Measurements from ENCODE around the gene HABP4. TPM values are rescaled to one million over a fixed set of nuclear protein-coding genes. Genes with fewer than 3 reads are reported as not detected.

The HABP4 gene
- total RNA-seq, 1 donor from 2014 or later = 11.3 TPM

DNA sequence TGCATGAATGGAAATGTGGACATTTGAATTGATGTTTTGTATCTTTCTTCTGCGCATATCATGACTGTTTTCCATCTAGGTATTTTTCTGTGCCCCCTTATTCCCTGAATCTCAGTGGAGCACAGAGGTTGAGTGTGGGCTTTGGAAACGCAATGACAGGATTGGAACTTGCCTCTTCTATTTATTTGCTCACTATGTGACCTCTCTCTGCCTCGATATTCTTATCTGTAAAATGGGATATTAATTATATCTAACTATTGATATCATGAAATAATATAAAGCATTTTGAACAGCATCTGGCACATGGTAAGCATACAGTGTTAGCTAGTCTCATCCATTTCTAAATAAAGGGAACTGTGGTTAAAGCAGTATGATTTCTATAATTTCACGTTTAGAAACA lies 26.0 kb downstream of the HABP4 start:
- DNase-seq (ENCODE audit: low spot score) = no peak

DNA sequence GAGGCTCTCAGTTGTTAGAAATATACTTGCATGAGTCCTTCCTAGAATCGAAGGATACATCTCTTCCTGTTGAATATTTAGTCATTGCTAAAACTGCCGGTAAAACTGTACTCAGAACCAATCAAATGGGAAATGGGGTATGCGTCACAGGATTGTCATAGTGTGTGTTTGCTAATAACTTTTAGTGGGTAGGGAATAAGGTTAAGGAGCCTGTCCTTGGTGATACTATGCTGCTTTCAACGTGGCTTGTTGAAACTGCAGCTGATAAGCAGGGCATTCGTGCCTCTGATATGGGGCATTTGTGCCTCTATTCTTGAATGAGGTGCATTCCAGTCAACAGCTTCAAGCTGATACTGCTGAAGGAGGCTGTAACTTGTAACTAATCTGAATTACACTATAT lies 26.6 kb downstream of the HABP4 start:
- DNase-seq (ENCODE audit: low spot score) = no peak

DNA sequence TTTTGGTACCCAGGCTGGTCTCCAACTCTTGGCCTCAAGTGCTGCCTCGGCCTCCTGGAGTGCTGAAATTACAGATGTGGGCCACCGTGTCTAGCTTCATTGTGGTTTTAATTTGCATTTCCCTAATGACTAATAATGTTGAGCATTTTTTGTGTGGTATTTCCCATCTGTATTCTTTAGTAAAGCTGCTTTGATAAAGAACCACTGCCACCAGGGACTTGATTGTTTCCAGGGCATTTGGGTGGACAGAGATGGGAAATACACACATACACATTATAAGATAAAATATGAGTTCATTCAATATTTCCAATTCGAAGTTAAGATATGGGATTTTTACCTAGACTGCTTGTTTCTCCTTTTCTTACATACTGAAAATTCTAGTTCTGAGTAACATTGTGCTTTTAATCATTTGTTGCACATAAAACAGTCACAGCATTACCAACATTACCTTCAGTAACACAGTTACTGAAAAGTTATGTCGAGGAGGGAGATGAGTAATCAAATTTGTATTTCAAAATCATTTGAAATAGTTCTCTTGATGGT lies 28.9 kb downstream of the HABP4 start:
- no peak for DNase-seq (ENCODE audit: low spot score)

DNA sequence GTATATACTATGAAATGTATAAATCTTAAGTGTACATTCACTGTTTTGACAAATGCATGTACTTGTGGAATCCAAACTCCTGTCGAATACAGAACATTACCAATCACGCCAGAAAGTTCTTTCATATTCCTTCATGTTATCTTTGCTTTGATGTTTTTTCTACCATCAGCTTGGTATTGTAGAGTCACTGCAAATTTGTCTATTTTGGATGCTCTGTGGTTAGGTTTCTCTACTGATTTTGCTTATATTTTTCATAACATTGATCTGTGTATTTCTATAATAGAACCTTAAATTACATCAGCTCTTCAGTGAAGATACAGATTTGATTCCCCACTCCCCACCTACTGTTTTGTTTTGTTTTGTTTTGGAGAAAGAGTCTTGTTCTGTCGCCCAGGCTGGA lies 30.8 kb downstream of the HABP4 start:
- DNase-seq (ENCODE audit: low spot score) = no peak

DNA sequence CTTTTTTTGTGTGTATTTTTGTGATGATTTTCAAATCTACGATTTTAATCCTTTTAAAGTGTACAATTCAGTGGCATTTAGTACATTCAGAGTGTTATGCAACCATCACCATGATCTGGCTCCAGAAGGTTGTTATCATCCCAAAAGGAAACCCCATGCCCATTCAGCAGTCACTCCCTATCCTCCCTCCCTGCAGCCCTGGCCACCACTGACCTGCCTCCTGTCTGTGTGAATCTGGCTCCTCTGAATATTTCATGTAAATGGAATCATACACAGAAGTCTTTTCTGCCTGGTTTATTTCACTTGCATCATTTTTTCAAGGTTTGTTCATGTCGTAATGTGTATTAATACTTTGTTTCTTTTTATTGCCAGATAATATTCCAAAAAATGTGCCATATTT lies 32.5 kb downstream of the HABP4 start:
- DNase-seq (ENCODE audit: low spot score) = no peak

DNA sequence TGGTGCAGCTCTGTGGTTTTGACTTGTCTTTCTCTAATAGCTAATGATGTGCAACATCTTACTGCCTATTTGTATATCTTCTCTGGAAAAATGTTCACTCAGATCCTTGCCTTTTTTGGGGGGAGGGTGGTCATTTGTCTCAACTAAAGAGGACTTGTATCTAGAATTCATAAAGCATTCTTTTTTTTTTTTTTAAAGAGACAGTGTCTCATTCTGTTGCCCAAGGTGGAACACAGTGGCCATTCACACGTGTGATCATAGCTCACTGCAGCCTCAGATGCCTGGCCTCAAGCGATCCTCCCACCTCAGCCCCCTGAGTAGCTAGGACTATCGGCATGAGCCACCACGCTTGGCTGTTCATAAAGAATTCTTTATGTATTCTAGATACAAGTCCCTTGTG lies 33.2 kb downstream of the HABP4 start:
- DNase-seq (ENCODE audit: low spot score) = no peak

DNA sequence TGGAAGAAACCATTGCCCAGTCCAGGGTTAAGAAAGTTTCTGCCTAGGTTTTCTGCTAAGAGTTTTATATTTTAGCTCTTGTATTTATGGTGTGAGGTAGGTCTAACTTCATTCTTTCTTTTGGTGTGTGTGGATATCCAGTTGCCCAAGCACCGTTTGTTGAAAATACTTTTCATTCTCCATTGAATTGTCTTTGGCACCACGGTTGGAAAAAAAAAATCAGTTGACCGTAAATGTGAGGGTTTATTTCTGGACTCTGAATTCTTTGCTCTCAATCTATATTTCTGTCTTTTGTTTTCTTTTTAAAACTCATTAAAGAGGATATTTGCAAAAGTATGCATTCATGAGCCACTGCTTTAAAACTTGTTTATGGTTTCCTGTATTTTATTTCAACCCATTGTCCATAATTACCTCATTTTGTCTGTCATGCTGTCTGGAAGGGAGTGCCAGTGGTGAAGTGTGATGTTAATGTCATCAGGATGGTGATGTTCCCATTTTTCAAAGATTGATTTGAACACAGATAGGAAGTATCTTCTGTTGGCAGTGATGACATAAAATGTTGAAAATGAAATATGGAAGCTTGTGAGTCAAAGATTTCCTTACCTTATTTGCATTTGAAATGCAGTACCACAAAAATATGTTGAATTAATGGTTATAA lies 33.9 kb downstream of the HABP4 start:
- no peak for DNase-seq (ENCODE audit: low spot score)

DNA sequence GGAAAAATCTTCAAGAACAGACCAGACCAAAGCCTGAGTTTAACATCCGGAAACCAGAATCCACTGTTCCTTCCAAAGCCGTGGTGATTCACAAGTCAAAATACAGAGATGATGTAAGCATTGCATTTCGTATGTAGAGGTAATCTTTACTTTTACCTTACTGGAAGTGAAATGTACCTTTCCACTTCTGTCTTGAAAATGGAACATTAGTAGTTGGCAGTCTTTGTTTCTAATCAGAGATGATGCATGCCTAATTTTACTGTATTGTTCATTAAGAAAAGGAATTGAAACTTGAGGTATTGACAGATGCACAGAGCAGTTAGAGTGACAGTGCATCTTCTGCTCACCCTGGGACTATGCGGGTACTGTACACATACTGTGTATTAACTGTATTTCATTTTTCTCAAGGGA lies 34.6 kb downstream of the HABP4 start:
- DNase-seq (ENCODE audit: low spot score) = no peak

DNA sequence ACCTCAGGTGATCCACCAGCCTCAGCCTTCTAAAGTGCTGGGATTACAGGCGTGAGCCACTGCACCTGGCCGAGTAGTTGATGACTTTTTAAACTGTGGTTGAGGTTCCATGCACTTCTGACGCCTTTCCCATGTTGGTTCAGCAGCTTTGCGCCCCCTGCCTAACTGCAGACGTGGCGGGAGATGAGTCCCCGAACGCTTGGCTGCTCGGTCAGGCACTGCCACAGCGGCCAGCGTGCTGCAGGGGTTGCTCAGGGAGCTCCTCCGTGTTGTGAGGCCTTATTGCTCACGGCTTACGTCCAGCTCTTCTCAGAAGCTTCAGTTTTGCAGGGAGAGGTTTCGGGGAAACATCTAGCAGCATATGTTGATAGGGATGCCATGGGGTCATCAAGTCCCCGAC lies 35.3 kb downstream of the HABP4 start:
- no peak for DNase-seq (ENCODE audit: low spot score)

DNA sequence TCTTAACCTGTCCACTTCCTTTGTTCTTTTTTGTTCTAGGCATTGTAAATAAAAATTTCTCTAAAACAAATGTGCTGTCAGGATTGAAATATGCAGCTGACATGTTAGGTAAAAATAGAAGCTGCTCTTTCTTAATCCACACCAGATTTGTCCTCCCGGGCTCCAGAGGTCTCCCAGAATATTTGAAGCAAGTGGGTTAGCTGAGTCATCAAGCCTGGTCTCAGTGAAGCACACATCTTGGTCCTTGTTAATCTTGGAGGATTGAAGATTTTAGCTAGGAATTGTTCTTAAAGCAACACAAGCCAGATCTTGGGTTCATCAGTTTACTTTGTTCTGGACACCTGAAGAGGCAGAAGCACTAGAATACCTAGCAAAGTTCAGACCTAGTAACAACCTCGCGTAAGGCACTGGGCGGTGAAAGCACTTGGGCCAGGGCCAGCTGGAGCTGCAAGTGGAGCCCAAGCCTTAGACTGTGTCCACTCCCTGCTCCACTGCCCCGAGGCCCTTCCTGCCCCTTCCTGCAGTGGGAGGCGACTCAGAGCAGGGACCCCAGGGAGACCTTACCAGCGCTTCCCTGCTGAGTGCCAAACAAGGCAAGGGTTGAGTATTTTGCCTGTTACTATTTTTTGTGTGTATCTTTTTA lies 36.5 kb downstream of the HABP4 start:
- peak; percentile 92 for DNase-seq (ENCODE audit: low spot score)

DNA sequence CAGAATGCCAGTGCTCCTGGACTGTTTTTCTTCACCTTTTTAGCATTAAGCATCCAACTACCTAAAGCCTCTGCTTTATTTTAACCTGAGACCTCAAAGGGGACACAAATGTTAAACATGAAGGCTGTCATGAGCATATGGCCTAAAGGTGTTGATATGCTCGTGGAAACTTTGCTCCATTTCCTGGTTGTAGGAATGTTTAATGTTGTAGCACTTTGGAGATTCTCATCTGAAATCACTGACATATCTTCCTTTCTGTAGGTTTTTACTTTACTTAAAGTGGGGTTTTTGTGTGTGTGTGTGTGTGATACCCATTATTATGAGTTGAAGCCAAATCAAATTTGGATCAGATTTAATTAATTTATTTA lies 37.0 kb downstream of the HABP4 start:
- DNase-seq (ENCODE audit: low spot score) = no peak

DNA sequence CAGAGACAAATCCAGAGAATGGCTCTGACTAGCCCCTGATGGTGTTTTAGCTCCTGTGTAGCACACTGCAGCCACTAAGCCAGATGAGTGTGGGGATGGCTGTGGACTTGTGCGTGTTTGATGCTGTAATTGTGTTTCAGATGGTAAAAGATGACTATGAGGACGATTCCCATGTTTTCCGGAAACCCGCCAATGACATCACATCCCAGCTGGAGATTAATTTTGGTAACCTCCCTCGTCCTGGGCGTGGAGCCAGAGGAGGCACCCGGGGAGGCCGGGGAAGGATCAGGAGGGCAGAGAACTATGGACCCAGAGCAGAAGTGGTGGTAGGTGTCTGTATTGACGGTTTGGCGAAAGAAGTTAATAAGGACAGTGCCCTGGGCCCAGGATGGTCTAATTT lies 38.0 kb downstream of the HABP4 start:
- DNase-seq (ENCODE audit: low spot score) = peak; percentile 20

DNA sequence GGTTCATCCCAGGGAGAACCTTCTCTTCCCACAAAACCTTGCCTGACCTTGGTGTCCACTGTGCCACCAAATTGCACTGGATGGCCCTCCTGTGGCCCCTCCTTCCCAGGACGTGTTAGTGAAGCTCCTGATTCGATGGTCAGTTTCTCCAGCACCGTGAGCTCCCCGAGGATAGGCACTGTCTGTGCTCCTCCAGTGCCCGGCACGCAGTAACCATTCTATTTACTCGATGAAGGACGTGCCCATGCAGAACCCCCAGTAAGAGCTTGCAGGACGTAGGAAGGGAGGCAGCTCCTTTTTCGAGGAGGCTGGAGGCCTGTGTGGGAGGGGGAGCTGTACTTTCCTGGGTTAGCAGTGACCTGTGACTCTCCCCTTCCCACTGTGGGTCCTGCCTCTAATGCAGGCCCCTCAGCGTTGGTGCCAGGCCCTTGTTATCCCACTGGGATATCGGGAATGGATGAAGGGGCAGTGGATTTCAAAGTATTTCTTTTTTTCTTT lies 39.6 kb downstream of the HABP4 start:
- DNase-seq (ENCODE audit: low spot score) = no peak

DNA sequence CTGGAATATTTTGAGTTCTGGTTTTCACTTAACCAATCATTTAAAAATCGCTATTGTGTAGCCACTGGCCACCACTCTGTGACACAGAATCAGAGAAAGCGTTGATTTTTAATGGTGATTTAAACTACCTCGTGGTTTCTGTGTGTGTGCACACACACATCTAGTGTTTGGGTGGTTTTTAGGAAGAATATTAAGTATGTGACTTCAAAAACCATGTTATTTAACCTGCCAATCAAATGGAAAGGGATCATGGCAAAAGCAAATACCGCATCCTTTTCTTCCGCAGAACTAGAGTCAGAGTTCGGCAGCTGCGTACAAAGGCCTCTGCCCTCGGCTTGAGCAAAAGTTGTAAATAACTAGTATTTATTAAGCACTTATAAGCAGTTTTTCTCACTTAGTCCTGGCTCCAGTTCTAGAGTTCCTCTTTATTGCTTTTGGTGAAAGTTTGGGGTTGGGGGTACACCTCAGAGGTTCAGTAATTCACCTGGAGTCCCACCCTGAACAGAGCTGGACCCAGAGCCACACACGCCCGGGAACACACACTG lies 40.6 kb downstream of the HABP4 start:
- no peak for DNase-seq (ENCODE audit: low spot score)

DNA sequence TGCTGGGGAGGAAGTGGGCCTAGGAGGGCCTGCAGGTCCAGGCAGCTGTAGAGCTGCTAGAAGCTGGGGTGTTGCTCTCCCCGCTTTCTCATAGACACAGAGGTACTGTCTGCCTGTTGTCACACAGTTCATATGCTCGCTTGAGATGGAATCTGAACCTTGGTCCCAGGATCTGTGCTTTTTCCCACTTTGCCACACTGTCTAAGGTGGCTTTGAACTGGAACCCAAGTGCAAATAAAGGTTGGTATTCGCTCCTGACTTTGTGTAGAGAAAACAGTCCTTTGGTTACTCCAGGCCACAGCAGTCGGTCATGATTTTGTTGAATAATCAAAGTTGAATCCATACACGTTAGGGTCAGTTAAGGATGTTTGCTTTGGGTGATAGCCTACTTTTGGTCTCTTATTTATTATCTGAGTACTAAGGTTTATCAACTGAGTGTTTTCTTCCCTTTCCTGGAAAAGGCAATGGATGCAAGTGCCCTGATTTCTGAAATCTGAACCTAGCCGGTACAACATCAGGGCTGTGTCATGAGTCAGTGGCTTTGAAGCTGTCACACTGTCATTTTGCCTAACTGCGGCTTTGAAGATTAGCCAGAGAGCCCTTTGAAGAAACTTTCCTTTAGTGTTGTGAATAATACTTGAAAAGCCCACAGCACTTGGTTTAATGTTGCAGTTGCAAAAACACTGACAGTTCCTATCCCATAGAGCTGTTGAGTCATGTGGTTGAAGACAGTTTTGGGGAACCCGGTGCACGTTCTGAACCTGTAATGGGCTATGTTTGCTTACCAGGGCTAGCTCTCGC lies 41.3 kb downstream of the HABP4 start:
- DNase-seq (ENCODE audit: low spot score) = no peak

DNA sequence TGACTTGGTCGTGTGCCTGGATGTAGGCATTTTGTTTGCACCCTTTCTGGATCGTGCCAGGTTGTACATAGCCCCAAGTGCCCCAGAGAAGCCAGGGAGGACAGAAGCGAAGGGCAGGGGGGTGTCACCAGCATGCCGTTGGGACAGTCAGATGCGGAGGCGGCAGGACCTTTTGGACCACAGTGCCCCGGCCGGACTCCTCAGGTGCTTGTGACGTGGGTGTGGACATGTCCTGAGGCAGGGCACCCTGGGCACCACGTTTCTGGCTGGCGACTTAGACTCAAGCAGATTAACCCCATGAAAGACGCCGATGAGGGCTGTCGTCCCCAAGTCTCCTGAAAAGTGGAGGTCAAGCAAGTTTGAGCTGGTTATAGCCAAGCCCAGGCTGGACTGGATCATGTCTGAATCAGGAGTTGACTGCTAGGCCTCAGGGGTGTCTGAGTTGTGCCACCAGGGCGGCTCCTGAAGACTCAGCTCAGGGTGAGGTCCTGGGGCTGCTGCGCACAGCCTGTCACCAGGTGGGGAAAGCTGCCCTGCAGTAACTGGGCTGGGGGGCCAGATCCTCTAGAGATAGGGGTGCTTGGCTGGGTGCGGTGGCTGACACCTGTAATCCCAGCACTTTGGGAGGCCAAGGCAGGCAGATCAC lies 42.0 kb downstream of the HABP4 start:
- DNase-seq (ENCODE audit: low spot score) = no peak

DNA sequence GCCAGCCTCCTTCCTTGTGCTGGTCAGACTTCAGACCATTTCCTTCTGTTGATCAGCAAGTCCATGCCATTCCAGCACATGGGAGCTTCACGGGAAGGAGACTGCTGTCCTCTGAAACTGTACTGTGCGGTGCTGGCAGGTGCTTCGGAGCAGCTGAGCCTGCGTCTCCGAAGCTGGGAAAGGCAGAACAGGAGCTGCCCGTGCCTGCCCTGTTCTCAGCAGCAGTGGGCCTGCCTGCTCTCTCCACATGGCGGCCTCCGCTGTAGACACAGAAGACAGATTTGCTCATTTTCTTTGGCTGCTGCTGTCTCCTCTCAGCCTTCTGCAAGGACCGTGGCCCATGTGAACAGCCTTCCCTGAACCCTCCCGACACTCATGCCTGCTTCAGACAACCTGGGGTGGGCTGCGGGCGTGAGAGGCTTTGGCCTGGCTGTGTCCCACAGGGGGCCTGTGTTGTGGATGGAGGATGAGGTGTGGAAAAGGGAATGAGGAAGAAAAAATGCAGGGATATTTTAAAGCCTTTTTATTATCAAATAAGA lies 43.1 kb downstream of the HABP4 start:
- DNase-seq (ENCODE audit: low spot score) = no peak

DNA sequence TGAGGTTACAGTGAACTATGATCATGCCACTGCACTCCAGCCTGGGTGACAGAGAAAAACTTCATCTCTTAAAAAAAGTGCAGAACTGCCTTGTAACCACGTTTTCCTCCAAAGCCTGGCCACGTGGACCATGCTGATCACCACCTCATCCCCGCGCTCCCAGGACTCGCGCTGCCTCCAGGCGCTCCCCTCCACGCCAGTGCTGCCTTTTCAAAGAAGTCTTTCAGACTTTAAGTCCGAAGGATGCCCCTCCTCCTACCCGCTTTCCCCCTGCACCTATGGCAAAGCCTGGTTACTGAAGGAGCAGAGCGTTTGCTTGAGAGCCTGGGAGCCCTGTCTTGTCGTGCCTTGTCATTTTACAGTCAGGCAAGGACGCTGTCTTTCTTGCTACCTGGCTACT lies 43.8 kb downstream of the HABP4 start:
- no peak for DNase-seq (ENCODE audit: low spot score)

DNA sequence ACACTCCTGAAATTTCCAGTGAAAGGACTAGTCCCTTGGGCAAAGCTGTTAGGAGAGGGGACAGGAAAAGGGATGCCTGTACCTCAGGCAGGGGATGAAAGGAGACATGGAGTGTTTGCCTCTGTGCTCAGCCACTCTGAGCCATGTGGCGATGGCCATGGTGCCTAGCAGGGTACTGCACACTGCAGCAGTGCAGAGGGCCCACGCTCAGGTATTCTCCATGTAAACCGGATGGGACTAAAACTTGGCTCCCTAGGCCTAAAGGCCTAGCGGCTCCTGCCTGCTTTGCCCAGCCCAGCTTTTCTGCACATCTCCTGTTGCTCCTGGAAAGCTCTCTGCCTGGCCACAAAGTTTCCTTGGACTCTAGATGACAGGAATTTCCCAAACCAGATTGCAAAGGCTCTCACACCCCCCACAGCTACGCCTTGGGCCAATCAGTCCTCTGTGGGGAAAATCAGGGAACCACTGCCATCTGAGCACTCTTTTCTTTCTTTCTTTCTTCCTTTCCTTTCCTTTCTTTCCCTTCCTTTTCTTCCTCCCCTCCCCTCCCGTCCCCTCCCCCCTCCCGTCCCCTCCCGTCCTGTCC lies 44.3 kb downstream of the HABP4 start:
- no peak for DNase-seq (ENCODE audit: low spot score)

DNA sequence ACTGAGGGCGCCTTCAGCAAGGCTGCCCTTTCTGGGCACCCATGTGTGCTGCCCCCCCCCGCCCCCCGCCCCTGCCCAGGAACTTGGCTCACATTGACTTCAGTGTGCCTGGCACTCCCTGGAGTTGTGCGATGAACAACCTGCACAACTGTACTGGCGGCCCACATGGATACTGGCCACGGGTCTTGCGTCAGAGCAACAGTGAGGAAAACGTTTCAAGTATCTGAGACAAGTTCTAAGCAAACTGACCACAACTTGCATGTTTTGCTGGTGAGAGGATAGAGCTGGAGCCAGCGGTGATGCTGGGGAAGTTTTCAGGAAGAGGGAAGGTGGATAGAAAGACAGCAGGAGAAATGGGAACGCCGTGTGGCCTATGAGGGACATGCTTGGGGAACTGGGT lies 45.4 kb downstream of the HABP4 start:
- no peak for DNase-seq (ENCODE audit: low spot score)
